ENCODE data around the gene PLEKHG7.

Gene PLEKHG7

GRCh38 chr12:92814584-92814983 lies 111.8 kb downstream of the PLEKHG7 start:
- no peak for DNase-seq

GRCh38 chr12:92821142-92821541 lies 118.4 kb downstream of the PLEKHG7 start:
- DNase-seq: no peak
